ENCODE measurements around the gene TMBIM1.

TMBIM1 gene

GRCh38 chr2:218291318-218292047, 820 bp downstream of the TMBIM1 start:
- Histone ChIP-seq H3K27ac (no peak overlapping the region), H3K27me3 (ENCODE audit: insufficient read depth, low read depth, severe bottlenecking) (no peaks in the 10 kb centered on the region), H3K36me3 (no peaks in the 10 kb centered on the region), H3K9me3 (ENCODE audit: severe bottlenecking) (no peaks in the 10 kb centered on the region), H3K4me3 (ENCODE audit: low read depth, low read length) (no peak overlapping the region)
- no peak for DNase-seq
- TF ChIP-seq CTCF (IDR thresholded peaks at IDR 0.05; ENCODE audit: low read depth, low read length): no peak

GRCh38 chr2:218290316-218291261, 1.7 kb downstream of the TMBIM1 start:
- no peak for TF ChIP-seq CTCF (IDR thresholded peaks at IDR 0.05; ENCODE audit: low read depth, low read length)

GRCh38 chr2:218289639-218290315, 2.5 kb downstream of the TMBIM1 start:
- Histone ChIP-seq H3K4me3 (ENCODE audit: low read depth, low read length) (no peak overlapping the region), H3K27ac (no peak overlapping the region), H3K27me3 (ENCODE audit: insufficient read depth, low read depth, severe bottlenecking) (no peaks in the 10 kb centered on the region), H3K9me3 (ENCODE audit: severe bottlenecking) (no peaks in the 10 kb centered on the region), H3K36me3 (no peaks in the 10 kb centered on the region)
- DNase-seq: no peak
- TF ChIP-seq CTCF (IDR thresholded peaks at IDR 0.05; ENCODE audit: low read depth, low read length): no peak

More at GRCh38 chr2:218290316-218291261, 1.7 kb downstream of the TMBIM1 start:
- no peak overlapping the region for H3K4me3 ChIP-seq (ENCODE audit: low read depth, low read length)
- H3K27ac ChIP-seq: no peak overlapping the region
- H3K9me3 ChIP-seq (ENCODE audit: severe bottlenecking): no peaks in the 10 kb centered on the region
- H3K27me3 ChIP-seq (ENCODE audit: insufficient read depth, low read depth, severe bottlenecking): no peaks in the 10 kb centered on the region
- DNase-seq: no peak
- H3K36me3 ChIP-seq: no peaks in the 10 kb centered on the region

- H3K27me3 ChIP-seq (ENCODE audit: insufficient read depth, low read depth, severe bottlenecking): no peaks in the 10 kb centered on the region
- peak overlapping the region; percentile 68 for H3K27ac ChIP-seq
- peak; percentile 86 for DNase-seq
- H3K36me3 ChIP-seq: no peaks in the 10 kb centered on the region
- no peak for TF ChIP-seq CTCF (IDR thresholded peaks at IDR 0.05; ENCODE audit: low read depth, low read length)
- peak overlapping the region; percentile 44 for H3K4me3 ChIP-seq (ENCODE audit: low read depth, low read length)
- H3K9me3 ChIP-seq (ENCODE audit: severe bottlenecking): no peaks in the 10 kb centered on the region
Observed at GRCh38 chr2:218286570-218287459, 5.5 kb downstream of the TMBIM1 start.

- Histone ChIP-seq H3K36me3 (no peaks in the 10 kb centered on the region), H3K9me3 (ENCODE audit: severe bottlenecking) (no peaks in the 10 kb centered on the region), H3K27me3 (ENCODE audit: insufficient read depth, low read depth, severe bottlenecking) (no peaks in the 10 kb centered on the region), H3K4me3 (ENCODE audit: low read depth, low read length) (no peak overlapping the region), H3K27ac (peak overlapping the region; percentile 68)
- DNase-seq: no peak
- no peak for TF ChIP-seq CTCF (IDR thresholded peaks at IDR 0.05; ENCODE audit: low read depth, low read length)
Observed at GRCh38 chr2:218285604-218286003, 6.7 kb downstream of the TMBIM1 start.
